Measurements from ENCODE around the gene ENPP7.
"Not testable (repeated sequence)": the region's sequence is repeated elsewhere in the genome, so short reads cannot be mapped to it uniquely, and the experiment has no call there.

The ENPP7 gene

DNA sequence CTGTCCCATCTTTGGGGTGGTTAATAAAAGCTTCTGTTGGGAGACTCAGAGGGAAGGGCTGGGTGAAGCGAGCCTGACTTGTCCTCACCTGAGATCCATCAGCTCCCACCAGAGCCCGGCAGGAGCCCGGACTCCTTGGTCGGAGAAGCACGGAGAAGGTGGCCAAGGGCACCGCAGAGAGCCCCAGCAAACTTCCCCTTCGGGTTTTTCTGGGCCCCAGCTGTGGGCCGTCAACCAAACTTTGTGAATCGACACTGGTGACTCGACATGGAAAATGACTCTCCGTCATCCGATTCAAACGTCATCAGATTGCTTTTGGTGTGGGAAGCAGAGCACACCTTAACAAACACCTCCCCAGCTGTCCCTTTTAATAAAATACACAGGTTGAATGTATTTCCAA, 21.4 kb downstream of the ENPP7 start:
- CTCF ChIA-PET: interaction anchor here (0.9 kb wide), 1 partner anchor 10 kb away, joined by 7 read pairs; no protein-coding TSS in a partner anchor

GRCh38 chr17:79754370-79754769, 23.6 kb downstream of the ENPP7 start:
- ChIA-PET CTCF (no interaction called here), POLR2A (ENCODE audit: low non-redundant PET) (no interaction called here)

More for the DNA sequence above, 21.4 kb downstream of the ENPP7 start:
- no peak for TF ChIP-seq CTCF (conservative IDR thresholded peaks at IDR 0.05; ENCODE audit: low read depth)
- POLR2A ChIA-PET (ENCODE audit: low non-redundant PET): no interaction called here
- H3K27ac ChIP-seq: no peak overlapping the region
- DNase-seq (ENCODE audit: low spot score): no peak

GRCh38 chr17:79754903-79755302, 24.2 kb downstream of the ENPP7 start:
- POLR2A ChIA-PET (ENCODE audit: low non-redundant PET); DNase-seq (ENCODE audit: low spot score); H3K27ac ChIP-seq: not testable (repeated sequence)
- CTCF ChIA-PET: interaction anchor here (0.6 kb wide), 1 partner anchor 785 kb away, joined by 3 read pairs; no protein-coding TSS in a partner anchor

More at GRCh38 chr17:79754370-79754769, 23.6 kb downstream of the ENPP7 start:
- no peak overlapping the region for H3K27ac ChIP-seq
- TF ChIP-seq CTCF (conservative IDR thresholded peaks at IDR 0.05; ENCODE audit: low read depth): no peak
- DNase-seq (ENCODE audit: low spot score): no peak

GRCh38 chr17:79755591-79755990, 24.8 kb downstream of the ENPP7 start:
- ChIA-PET CTCF (interaction anchor here (0.5 kb wide), 1 partner anchor 34 kb away, joined by 3 read pairs; no protein-coding TSS in a partner anchor), POLR2A (ENCODE audit: low non-redundant PET) (no interaction called here)
- H3K27ac ChIP-seq: no peak overlapping the region
- DNase-seq (ENCODE audit: low spot score): no peak
- TF ChIP-seq CTCF (conservative IDR thresholded peaks at IDR 0.05; ENCODE audit: low read depth): no peak

DNA sequence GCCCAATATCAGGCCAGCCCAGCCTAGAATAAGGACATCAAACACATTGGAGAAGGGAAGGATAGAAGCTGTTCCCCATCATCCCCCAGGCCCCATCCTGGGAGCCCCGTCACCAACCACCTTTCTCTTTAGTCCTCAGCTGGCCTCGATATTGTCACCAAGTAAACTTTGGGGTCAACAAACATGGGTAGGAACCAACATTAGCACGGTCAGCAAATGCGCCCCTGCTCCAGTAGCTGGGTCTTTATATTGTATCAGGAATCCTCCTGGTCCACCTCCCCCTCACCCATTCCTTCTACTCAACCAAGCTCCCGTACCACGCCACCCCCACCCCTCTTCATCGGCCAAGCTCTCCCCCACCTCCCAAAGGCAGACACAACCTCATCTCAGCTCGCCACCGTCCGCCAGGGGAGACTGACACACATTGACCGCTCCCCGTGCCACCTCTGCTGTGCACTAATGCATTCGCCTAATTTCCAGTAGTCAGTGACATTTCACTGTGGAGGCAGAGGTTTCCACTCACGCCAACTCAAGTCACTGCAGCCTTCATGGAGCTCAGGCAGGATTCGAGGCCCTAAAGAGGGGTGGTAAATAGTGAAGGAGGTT, 26.5 kb downstream of the ENPP7 start:
- POLR2A ChIA-PET (ENCODE audit: low non-redundant PET): no interaction called here
- no peak overlapping the region for H3K27ac ChIP-seq
- no peak for TF ChIP-seq CTCF (conservative IDR thresholded peaks at IDR 0.05; ENCODE audit: low read depth)
- CTCF ChIA-PET: interaction anchor here (0.7 to 1.1 kb wide), 2 partner anchors 11 to 174 kb away, joined by 5 to 8 read pairs; no protein-coding TSS in a partner anchor
- DNase-seq (ENCODE audit: low spot score): no peak

GRCh38 chr17:79758271-79758670, 27.5 kb downstream of the ENPP7 start:
- no peak for TF ChIP-seq CTCF (conservative IDR thresholded peaks at IDR 0.05; ENCODE audit: low read depth)
- POLR2A ChIA-PET (ENCODE audit: low non-redundant PET): no interaction called here

DNA sequence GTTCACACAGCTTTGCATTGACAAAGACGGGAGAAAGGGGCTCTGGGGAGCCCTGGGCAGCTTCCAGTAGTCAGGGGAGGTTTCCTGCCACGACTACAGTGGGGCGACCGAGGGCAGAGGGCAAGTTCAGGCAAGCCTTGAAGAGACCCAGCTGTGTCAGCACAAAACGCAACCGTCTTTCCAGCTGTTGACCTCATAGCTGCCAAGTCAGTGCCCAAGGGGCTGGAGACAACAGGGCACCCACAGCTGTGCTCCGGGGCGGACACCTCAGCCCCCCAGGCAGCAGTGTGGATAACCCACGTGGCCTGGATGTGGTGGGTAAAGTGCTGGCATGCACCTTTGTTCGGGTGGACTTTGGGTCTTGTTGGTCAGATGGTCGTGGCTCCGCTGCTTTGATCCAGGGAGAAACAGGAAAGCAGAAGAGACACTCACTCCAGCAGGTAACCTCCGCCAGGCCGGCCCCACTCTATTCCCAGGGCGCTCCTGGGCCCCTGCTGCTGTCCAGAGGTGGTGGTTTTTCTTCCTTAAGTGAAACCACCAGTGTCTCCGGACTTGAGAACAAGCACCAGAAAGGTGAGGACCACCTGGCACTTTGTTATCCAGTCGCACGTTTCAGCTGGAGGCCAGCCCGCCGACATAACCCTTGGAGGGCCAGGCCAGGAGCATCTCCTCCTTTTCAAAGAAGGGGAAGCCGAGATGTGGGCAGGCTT, 29.6 kb downstream of the ENPP7 start:
- TF ChIP-seq CTCF (conservative IDR thresholded peaks at IDR 0.05; ENCODE audit: low read depth): no peak
- DNase-seq (ENCODE audit: low spot score): no peak
- ChIA-PET CTCF (interaction anchor here (0.6 kb wide), 3 partner anchors 50 to 718 kb away, joined by 3 to 7 read pairs (median 3); no protein-coding TSS in a partner anchor), POLR2A (ENCODE audit: low non-redundant PET) (no interaction called here)
- H3K27ac ChIP-seq: peak overlapping the region; percentile 19; the same call in 1 of the 2 replicates

More at GRCh38 chr17:79758271-79758670, 27.5 kb downstream of the ENPP7 start:
- CTCF ChIA-PET: interaction anchor here (0.6 to 1.1 kb wide), 3 partner anchors 12 to 242 kb away, joined by 3 to 5 read pairs (median 3); no protein-coding TSS in a partner anchor
- no peak overlapping the region for H3K27ac ChIP-seq
- DNase-seq (ENCODE audit: low spot score): no peak
